Natural killer cell (primary cell): ENCODE results near the gene DNTT. TPM values are rescaled to one million over a fixed set of nuclear protein-coding genes. Genes with fewer than 3 reads are reported as not detected.

Experiments used
- ATAC-seq, 3 donors: fragments of 150-1000 bp in 2 of 3; fragments of 200-7000 bp in 1 of 3; cut with Tn5 transposase; 1 replicate in 1 of 3; 2 replicates in 2 of 3; pipeline ENCODE4 v1.10.0; 2021; ENCODE audit warnings: mild to moderate bottlenecking in 2 of 3, moderate library complexity in 2 of 3
- DNase-seq, 2 donors: peaks; one replicate each; pipeline versions ENCODE4 v3.0.0 to v3.0.0-alpha.2; 2013 to 2021; ENCODE audit warnings: mixed read lengths in 1 of 2
- H3K27ac ChIP-seq: one replicate; pipeline ENCODE4 v1.5.1; 2013; ENCODE audit warnings: mild to moderate bottlenecking, low read length
- H3K27me3 ChIP-seq: one replicate; pipeline ENCODE4 v1.6.1; 2013; ENCODE audit warnings: low read length; ENCODE audit not compliant: control insufficient read depth, insufficient read depth
- H3K36me3 ChIP-seq: one replicate; pipeline ENCODE4 v1.6.1; 2013; ENCODE audit warnings: low read length; ENCODE audit not compliant: control insufficient read depth, insufficient read depth
- H3K4me1 ChIP-seq: one replicate; pipeline ENCODE4 v1.6.1; 2013; ENCODE audit warnings: low read length; ENCODE audit not compliant: control insufficient read depth, insufficient read depth
- H3K4me3 ChIP-seq: one replicate; pipeline ENCODE4 v1.5.1; 2013; ENCODE audit warnings: low read length
- H3K9me3 ChIP-seq: one replicate; pipeline ENCODE4 v1.6.1; 2013; ENCODE audit warnings: low read length; ENCODE audit not compliant: control insufficient read depth, insufficient read depth
- H3K27ac Mint-ChIP-seq, 2 donors: one replicate each; pipeline ENCODE4 v1.8.0; 2022; ENCODE audit warnings: mild to moderate bottlenecking in 2 of 2, mixed read lengths in 2 of 2, moderate library complexity in 1 of 2
- H3K27me3 Mint-ChIP-seq, 2 donors: one replicate each; pipeline ENCODE4 v1.8.0; 2022; ENCODE audit warnings: low read depth in 2 of 2, mixed read lengths in 2 of 2
- H3K36me3 Mint-ChIP-seq: one replicate; pipeline ENCODE4 v1.8.0; 2022; ENCODE audit warnings: mixed read lengths
- H3K4me1 Mint-ChIP-seq, 2 donors: one replicate each; pipeline ENCODE4 v1.8.0; 2022; ENCODE audit warnings: mixed read lengths in 2 of 2
- H3K4me3 Mint-ChIP-seq: one replicate; pipeline ENCODE4 v1.8.0; 2022; ENCODE audit warnings: mild to moderate bottlenecking, moderate library complexity, mixed read lengths
- H3K9me3 Mint-ChIP-seq, 2 donors: one replicate each; pipeline ENCODE4 v1.8.0; 2022; ENCODE audit warnings: mixed read lengths in 2 of 2
- WGBS: methylation state at CpG from one replicate; pipeline ENCODE4 v1.1.7; 2013; ENCODE audit warnings: missing lambda C conversion rate; ENCODE audit not compliant: insufficient coverage; 5-methylcytosine and 5-hydroxymethylcytosine counted together
- intact Hi-C: fragments of 100-400 bp; cut with micrococcal nuclease; formaldehyde crosslinking; loops from one replicate; pipeline ENCODE4 v1.14.2; 2022
- total RNA-seq, 4 donors: library from RNA; stranded (reverse); fragments of 120-200 nt in 1 of 4; gene quantifications; one replicate each; pipeline versions ENCODE4 v1.2.3 to v1.2.4, GENCODE V29; 2013 to 2022
- TF ChIP-seq, protein P1 (sequence below): fragments of 200-600 bp; IDR thresholded peaks from one replicate; pipeline ENCODE4 v1.8.0; 2022; ENCODE audit warnings: antibody characterized with exemption

The DNTT gene
- total RNA-seq, 3 donors from 2014 or later (not counting 1 experiment from before 2014, with no cell fraction given) = not detected

DNA sequence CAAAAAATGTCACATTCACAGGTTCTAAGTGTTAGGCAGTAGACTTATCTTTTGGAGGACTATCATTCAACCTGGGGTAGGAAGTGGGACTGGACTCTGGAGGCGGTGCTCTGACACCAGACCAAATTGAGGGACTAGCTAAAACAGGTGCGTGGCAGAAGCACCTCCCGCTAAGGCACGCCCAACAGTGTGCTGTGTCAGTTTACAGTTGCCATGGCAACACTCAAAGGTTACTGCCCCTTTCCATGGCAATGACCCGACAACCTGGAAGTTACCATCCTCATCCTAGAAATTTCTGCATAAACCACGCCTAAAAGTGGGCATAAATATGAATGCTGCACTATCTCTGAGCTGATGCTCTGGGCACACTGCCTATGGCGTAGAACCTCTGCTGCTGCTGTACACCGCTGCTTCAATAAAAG, 18.9 kb upstream of the DNTT start:
- no peak overlapping the region for H3K27ac Mint-ChIP-seq
- H3K27me3 ChIP-seq = no peaks in the 10 kb centered on the region

DNA sequence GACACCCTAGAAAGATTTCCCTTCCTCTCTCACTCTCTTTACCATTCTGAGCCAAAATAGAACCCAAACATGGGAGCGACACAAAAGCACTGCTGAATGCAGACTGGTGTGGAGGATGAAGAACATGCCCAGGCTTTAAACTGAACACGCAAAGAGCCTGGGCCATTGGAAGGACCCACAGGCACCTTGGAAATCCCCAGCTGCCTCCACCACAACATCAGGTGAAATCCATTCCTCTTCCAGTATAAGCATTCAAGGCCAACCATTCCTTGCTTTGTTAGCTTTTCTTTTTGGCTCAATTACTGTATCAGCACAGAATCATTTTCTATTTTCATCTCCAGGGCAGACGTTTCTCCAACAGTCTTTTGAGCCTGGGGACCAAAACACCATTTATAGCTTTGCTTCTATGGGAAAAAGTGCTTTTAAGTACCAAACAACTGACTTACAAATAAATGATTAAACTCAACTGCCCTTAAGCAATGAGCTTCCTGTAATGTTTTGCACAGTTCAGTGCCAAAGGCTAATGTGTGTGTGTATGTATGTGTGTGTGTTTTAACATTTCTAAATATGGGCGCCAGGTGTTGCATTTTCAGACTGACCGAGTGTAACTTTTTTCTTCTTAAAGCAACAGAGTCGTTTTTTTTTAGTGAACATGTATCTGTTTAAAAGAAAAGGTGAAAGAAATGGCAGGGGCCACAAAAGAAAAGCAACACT, 16.7 kb upstream of the DNTT start:
- Mint-ChIP-seq H3K4me1 (peaks cover 5 to 11% of the 10 kb centered on the region in 2 donors), H3K27me3 (peaks cover 6 to 14% of the 10 kb centered on the region in 2 donors), H3K36me3 (no peaks in the 10 kb centered on the region), H3K27ac (no peak overlapping the region), H3K4me3 (peak overlapping the region; percentile 13), H3K9me3 (no peaks in the 10 kb centered on the region)
- intact Hi-C loops = no loop called here
- Histone ChIP-seq H3K27ac (peak overlapping the region; percentile 54), H3K36me3 (no peaks in the 10 kb centered on the region), H3K27me3 (no peaks in the 10 kb centered on the region), H3K9me3 (no peaks in the 10 kb centered on the region), H3K4me3 (no peak overlapping the region), H3K4me1 (no peaks in the 10 kb centered on the region)
- DNase-seq (no peak), ATAC-seq (no peak)
- TF ChIP-seq, protein P1, sequence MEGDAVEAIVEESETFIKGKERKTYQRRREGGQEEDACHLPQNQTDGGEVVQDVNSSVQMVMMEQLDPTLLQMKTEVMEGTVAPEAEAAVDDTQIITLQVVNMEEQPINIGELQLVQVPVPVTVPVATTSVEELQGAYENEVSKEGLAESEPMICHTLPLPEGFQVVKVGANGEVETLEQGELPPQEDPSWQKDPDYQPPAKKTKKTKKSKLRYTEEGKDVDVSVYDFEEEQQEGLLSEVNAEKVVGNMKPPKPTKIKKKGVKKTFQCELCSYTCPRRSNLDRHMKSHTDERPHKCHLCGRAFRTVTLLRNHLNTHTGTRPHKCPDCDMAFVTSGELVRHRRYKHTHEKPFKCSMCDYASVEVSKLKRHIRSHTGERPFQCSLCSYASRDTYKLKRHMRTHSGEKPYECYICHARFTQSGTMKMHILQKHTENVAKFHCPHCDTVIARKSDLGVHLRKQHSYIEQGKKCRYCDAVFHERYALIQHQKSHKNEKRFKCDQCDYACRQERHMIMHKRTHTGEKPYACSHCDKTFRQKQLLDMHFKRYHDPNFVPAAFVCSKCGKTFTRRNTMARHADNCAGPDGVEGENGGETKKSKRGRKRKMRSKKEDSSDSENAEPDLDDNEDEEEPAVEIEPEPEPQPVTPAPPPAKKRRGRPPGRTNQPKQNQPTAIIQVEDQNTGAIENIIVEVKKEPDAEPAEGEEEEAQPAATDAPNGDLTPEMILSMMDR = no peak
- WGBS = 21% methylated on average over 6 of the region's 6 CpGs

More for the DNA sequence above, 18.9 kb upstream of the DNTT start:
- 85% methylated on average over 8 of the region's 8 CpGs for WGBS
- H3K9me3 Mint-ChIP-seq = no peaks in the 10 kb centered on the region
- TF ChIP-seq, protein P1 = no peak
- H3K36me3 ChIP-seq = no peaks in the 10 kb centered on the region
- no peak overlapping the region for H3K4me3 Mint-ChIP-seq
- intact Hi-C loops = no loop called here
- H3K4me3 ChIP-seq = no peak overlapping the region
- H3K4me1 Mint-ChIP-seq = peaks cover 5 to 11% of the 10 kb centered on the region in 2 donors
- H3K27ac ChIP-seq = no peak overlapping the region
- no peaks in the 10 kb centered on the region for H3K4me1 ChIP-seq
- H3K36me3 Mint-ChIP-seq = no peaks in the 10 kb centered on the region
- H3K9me3 ChIP-seq = no peaks in the 10 kb centered on the region
- H3K27me3 Mint-ChIP-seq = peaks cover under 1 to 13% of the 10 kb centered on the region in 2 donors
- no peak for ATAC-seq
- no peak for DNase-seq

DNA sequence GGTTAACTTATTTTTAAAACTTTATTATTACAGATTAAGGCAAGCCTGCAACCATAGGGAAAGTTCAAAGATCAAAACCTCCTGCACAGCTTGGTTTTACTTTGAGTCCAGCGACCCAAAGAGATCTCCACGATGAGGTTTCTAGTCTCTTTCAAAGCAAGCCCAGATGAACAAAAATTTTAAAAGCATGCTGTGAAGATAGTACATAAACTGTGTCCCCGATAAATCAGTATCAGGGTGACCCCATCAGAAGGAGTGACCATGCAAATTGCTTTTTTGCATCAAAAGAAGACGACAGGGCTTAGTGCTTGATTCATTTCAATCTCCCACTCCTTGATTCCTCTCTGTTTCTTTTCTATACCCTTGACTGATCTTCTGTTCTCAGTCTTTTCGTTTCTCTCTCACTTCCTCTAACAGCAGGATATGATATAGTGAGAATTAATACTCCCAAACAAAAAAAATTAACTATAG, 16.0 kb upstream of the DNTT start:
- Mint-ChIP-seq H3K4me3 (peak overlapping the region; percentile 4), H3K27me3 (peaks cover 6 to 17% of the 10 kb centered on the region in 2 donors), H3K27ac (no peak overlapping the region), H3K4me1 (peaks cover 5 to 11% of the 10 kb centered on the region in 2 donors), H3K9me3 (no peaks in the 10 kb centered on the region), H3K36me3 (no peaks in the 10 kb centered on the region)
- ATAC-seq = no peak
- Histone ChIP-seq H3K27me3 (no peaks in the 10 kb centered on the region), H3K4me3 (no peak overlapping the region), H3K4me1 (no peaks in the 10 kb centered on the region), H3K9me3 (no peaks in the 10 kb centered on the region), H3K36me3 (no peaks in the 10 kb centered on the region), H3K27ac (peak overlapping the region; percentile 54)
- TF ChIP-seq, protein P1 = no peak
- WGBS = 34% methylated on average over 4 of the region's 5 CpGs
- intact Hi-C loops = no loop called here
- no peak for DNase-seq
